NT2/D1 (cell line): Measurements from ENCODE around the gene SLC41A1.

Experiments
- SUZ12 ChIP-seq: IDR thresholded peaks from 2 replicates; pipeline ENCODE4 v1.6.1; 2011; ENCODE audit not compliant: insufficient read length, insufficient read depth; ENCODE audit errors: extremely low read depth
- ZNF274 ChIP-seq: IDR thresholded peaks from 2 replicates; pipeline ENCODE4 v1.6.1; 2011; ENCODE audit warnings: mild to moderate bottlenecking, low read depth, low read length

DNA sequence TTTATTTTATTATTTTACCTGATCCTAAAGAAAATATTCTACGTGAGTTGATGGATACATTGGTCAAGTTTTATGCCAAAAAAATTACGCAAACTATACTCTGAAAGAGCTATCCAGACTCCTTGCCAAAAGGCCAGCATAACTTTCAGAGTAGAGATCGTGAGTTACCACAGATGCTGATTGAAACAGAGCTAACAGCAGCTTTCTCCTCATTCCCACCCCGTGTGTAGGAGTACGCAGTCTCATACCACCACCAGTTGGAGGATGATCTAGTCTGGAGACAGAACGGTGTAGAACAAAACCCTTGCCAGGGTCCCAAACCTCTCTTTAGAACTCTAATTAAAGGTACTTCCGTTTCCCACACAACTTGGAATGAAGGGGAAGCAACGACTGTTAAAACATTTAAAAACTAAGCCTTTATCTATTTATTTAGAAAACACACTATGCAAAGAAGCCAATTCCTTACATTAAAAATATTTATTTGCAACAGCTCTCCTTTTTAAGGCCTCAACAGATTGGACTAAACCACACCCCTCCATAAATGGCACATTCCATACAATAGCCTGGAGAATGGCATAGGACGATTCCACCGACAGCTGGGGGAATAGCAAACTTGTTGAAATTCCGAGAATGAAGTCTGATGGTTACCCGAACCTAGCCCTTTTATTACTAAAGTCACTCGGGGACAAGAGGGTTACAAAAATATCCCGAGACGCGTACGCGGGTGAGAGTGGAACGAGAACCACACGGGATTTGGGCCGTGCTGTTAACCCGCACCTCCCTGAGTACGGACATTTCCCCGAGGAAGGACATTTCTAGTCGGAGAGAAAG is 64.4 kb downstream of the SLC41A1 start:
- TF ChIP-seq SUZ12, result no peak
- TF ChIP-seq ZNF274, result no peak
